ENCODE measurements around the gene PARD3B.

DNA sequence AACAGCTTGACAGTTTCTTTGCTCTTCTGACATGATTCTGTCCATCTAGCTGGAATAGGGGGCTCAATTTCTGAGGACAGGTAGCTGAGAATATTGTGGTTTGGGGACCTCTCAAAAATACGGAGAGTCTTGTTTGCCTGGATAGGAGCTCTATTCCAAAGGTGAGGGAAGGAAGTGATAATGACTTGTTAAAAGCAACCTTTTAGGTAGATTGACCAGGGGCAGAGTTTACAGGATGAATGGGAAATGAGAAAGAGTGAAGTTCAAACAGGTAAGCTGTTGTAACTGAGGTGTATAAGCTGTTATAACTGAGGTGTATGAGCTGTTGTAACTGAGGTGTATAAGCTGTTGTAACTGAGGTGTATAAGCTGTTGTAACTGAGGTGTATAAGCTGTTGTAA lies 25.1 kb downstream of the PARD3B start:
- TF ChIP-seq POLR2A (IDR thresholded peaks at IDR 0.05) = no peak
- TF ChIP-seq, protein P1, sequence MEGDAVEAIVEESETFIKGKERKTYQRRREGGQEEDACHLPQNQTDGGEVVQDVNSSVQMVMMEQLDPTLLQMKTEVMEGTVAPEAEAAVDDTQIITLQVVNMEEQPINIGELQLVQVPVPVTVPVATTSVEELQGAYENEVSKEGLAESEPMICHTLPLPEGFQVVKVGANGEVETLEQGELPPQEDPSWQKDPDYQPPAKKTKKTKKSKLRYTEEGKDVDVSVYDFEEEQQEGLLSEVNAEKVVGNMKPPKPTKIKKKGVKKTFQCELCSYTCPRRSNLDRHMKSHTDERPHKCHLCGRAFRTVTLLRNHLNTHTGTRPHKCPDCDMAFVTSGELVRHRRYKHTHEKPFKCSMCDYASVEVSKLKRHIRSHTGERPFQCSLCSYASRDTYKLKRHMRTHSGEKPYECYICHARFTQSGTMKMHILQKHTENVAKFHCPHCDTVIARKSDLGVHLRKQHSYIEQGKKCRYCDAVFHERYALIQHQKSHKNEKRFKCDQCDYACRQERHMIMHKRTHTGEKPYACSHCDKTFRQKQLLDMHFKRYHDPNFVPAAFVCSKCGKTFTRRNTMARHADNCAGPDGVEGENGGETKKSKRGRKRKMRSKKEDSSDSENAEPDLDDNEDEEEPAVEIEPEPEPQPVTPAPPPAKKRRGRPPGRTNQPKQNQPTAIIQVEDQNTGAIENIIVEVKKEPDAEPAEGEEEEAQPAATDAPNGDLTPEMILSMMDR (IDR thresholded peaks at IDR 0.05) = no peak
